RWPE1 (cell line): Measurements from ENCODE around the gene MUTYH.

Source experiments
- CTCF ChIA-PET: fragments of 350-600 bp; sonication (Branson Sonifier 250); formaldehyde crosslinking; extraction: SDS; loops from one replicate; lab custom pipeline; 2021; lab: Yijun Ruan, JAX
- POLR2A ChIA-PET: fragments of 400-600 bp; formaldehyde crosslinking; extraction: SDS; loops from one replicate; lab custom pipeline; 2020; ENCODE audit warnings: antibody characterized with exemption; ENCODE audit not compliant: low non-redundant PET; lab: Yijun Ruan, JAX
- DNase-seq: peaks from one replicate; pipeline ENCODE4 v3.0.0; 2012; ENCODE audit warnings: low spot score
- H3K27ac ChIP-seq: fragments of 450-650 bp; 2 replicates; pipeline ENCODE4 v1.5.1; 2017
- TF ChIP-seq, protein P1 (sequence below): fragments of 450-650 bp; conservative IDR thresholded peaks from 2 replicates; pipeline ENCODE4 v1.5.1; 2017; ENCODE audit warnings: low read depth, mild to moderate bottlenecking

Gene MUTYH

DNA sequence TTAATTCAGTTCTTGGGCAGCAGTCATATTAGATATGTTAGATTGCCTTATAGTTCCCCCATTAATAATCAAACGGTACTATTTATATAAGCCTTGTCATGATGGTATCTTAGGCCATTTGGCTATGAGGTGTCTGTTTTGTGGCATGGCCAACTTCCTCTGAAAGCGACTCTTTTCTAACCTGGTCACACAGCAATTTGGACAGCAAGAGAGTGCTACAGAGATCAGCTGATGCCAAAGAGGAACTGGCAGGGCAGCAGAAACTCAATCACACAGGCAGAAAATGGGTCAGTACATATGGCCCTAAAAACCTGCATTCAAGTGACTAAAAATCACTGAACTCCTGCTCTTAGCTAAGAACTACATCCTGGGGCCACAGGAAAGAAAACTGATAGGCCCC is 13.4 kb upstream of the MUTYH start:
- POLR2A ChIA-PET, result no interaction called here
- TF ChIP-seq, protein P1, sequence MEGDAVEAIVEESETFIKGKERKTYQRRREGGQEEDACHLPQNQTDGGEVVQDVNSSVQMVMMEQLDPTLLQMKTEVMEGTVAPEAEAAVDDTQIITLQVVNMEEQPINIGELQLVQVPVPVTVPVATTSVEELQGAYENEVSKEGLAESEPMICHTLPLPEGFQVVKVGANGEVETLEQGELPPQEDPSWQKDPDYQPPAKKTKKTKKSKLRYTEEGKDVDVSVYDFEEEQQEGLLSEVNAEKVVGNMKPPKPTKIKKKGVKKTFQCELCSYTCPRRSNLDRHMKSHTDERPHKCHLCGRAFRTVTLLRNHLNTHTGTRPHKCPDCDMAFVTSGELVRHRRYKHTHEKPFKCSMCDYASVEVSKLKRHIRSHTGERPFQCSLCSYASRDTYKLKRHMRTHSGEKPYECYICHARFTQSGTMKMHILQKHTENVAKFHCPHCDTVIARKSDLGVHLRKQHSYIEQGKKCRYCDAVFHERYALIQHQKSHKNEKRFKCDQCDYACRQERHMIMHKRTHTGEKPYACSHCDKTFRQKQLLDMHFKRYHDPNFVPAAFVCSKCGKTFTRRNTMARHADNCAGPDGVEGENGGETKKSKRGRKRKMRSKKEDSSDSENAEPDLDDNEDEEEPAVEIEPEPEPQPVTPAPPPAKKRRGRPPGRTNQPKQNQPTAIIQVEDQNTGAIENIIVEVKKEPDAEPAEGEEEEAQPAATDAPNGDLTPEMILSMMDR, result no peak
- CTCF ChIA-PET, result interaction anchor here (1.2 kb wide), 1 partner anchor 140 kb away, joined by 4 read pairs; no protein-coding TSS in a partner anchor
- no peak overlapping the region for H3K27ac ChIP-seq
- DNase-seq, result no peak

DNA sequence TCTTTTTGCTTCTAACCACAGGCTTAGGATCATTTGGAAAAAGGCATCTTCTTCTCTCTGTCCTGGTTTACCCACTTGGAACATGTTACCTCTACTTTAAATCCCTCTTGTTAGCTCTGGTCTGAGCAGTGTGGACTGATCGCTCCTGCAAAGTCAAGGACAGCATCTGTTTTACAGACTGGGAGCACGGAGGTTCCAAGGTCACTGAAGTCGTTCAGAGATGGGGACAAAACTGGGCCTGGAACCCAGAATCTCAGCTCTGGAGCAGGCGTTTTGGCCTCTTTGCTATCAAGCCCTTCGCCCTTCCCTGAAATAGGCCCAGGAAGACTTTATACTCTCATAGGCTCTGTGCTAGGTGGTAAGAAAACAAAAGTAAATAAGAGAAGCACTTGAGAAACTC is 11.3 kb upstream of the MUTYH start:
- no peak for DNase-seq
- ChIA-PET POLR2A (no interaction called here), CTCF (no interaction called here)
- TF ChIP-seq, protein P1, result no peak
- no peak overlapping the region for H3K27ac ChIP-seq

DNA sequence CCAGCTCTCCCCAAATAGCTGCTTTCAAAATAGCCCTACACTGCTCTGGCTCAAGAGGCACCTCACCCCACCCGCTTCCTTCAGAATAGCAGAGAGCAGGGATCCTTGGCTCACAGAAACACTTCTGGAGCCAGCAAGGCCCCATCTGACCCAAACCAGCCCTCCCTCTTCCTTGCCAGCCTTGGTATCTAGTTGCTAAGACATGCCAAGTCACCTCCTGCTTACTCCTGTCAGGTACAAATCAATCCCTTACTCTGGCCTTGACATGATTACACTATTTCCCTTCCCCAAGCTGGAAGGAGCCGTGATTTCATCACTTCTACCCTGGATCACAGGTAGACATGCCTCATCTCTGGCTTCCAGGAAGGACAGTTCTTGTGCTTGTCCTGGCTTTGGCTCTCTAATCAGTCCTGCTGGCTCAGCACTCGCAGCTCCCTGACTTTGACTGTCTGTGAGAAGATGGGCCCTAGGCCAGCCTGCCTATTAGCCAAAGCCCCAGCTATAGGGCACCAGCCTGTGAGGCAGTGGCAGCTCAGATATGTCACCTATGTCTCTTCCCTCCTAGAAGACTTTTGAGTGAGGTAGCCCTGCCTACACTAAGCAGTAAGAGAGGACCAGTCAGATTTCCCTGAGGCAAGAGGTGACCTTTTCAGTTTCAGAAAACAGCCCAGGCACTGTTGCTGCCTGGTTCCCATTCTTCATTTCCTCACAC is 8.9 kb upstream of the MUTYH start:
- TF ChIP-seq, protein P1, result no peak
- DNase-seq, result no peak
- peak overlapping the region; percentile 88 for H3K27ac ChIP-seq
- POLR2A ChIA-PET, result interaction anchor here (1.0 to 1.1 kb wide), 2 partner anchors 9 to 45 kb away, joined by 3 to 4 read pairs; partner anchors contain the start of gene MUTYH
- CTCF ChIA-PET, result interaction anchor here (0.7 to 2.4 kb wide), 3 partner anchors 9 to 144 kb away, joined by 3 to 12 read pairs (median 3); no protein-coding TSS in a partner anchor

DNA sequence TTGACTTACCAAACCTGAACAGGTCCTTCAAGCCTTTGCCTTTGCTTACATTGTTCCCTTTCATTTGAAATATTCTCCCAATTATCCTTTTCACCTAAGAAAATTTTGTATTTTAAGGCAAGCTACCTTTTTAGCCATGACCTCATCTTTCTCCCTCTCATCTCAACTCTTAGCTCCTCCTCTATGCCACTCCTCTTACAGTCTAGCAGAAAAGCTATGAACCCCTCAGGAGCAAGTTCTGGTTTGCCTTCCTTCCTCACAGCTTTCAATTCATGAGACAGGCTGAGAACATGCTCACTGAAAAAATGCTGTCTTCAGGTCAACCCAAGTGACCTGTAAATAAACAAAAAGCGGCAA is 8.3 kb upstream of the MUTYH start:
- POLR2A ChIA-PET, result interaction anchor here (1.0 to 1.1 kb wide), 2 partner anchors 8 to 45 kb away, joined by 3 to 4 read pairs; partner anchors contain the start of gene MUTYH

DNA sequence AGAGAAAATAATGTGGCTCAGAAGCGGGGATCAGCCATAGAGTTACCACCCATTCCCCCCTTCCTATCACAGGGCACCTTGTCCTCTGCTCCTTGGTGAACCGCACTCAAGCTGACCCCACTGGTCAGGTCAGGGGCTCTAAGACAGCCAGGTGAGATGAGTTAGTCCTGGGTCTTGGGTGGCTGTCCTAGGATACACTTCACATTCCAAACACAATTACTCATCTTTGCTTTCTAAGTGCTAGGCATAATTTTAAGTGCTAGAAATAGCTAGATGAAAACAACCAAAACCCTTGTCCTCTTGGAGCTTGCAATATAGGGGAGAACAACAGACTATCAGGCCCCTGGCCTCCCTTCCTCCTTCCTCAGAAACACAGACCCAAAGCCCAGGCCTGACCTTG is 7.8 kb upstream of the MUTYH start:
- ChIA-PET CTCF (interaction anchor here (0.7 to 2.4 kb wide), 3 partner anchors 11 to 663 kb away, joined by 3 to 12 read pairs (median 3); no protein-coding TSS in a partner anchor), POLR2A (interaction anchor here (1.0 kb wide), 1 partner anchor 8 kb away, joined by 3 read pairs; the partner anchor contains the start of gene MUTYH)
- H3K27ac ChIP-seq, result peak overlapping the region; percentile 88

More for the DNA sequence above, 8.3 kb upstream of the MUTYH start:
- CTCF ChIA-PET, result interaction anchor here (0.7 to 2.4 kb wide), 4 partner anchors 9 to 664 kb away, joined by 3 to 12 read pairs (median 3); no protein-coding TSS in a partner anchor
- no peak for DNase-seq
- H3K27ac ChIP-seq, result peak overlapping the region; percentile 88
- TF ChIP-seq, protein P1, result no peak

DNA sequence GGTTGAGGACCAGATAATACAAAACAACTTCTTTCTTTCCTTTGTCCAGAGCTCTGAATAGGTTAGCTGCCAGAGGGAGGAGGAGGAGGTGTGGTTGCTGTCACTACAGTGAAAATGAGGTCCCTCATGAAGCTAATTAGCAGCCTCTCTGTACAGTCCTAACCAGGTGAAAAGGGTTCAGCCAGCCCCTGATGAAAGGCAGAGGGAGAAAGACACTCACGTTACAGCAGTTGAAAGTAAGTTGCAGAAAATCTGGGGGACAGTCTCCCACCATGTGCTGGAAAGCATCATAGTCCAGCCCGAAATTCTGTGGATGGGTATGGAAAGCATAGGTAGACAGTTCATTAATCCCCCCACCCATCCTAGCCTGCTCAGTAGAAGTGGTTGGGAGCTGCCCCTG is 6.2 kb upstream of the MUTYH start:
- ChIA-PET POLR2A (interaction anchor here (1.1 kb wide), 1 partner anchor 20 kb away, joined by 3 read pairs; the partner anchor contains the start of gene HPDL), CTCF (interaction anchor here (1.3 kb wide), 1 partner anchor 147 kb away, joined by 3 read pairs; no protein-coding TSS in a partner anchor)
- TF ChIP-seq, protein P1, result no peak
- no peak for DNase-seq
- peak overlapping the region; percentile 88 for H3K27ac ChIP-seq

More for the DNA sequence above, 7.8 kb upstream of the MUTYH start:
- TF ChIP-seq, protein P1, result no peak
- DNase-seq, result peak; percentile 64
